Measurements from ENCODE around the gene SLC16A3.

DNA sequence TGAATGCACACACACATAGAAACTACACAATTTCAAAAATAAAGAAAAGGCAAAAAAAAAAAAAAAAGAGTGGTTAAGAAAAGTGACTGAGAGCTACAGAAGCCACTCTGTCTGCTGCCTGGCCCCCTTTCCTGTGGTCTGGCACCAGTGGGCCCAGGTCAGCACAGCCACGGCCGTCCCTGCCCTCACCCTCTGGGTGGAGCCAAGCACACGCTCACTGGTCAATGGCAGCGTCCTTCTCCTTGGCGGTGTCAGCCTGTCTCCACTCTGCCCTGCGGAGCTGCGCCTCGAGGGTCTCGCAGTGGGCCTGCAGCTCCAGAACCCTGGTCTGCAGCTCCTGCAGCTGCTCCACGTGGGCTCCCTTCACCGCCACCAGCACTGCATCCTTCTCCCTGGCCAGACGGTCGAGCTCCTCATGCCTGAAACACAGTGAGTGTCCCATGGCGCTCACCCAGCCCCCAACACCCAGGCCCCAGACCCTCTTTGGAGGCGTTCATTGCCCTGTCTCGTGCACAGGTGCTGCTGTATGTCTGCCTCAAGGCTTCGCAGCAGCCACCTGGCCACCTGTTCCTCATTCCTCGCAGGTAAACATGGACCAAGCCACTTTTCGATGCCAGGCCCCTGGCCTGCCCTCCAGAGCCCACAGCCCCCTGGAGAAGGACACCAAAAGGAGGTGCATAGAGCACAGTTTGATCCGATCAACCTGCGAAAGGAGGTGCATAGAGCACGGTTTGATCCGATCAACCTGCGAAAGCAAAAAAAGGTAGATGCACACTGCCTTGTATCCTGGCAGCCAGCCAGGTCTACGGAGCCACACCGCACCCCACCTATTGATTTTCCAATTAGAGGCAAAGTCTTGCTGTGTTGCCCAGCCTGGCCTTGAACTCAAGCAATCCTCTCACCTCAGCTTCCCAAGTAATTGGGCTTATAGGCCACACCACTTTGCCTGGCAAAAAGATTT is 40.6 kb upstream of the SLC16A3 start:
- TF ChIP-seq, protein P1, sequence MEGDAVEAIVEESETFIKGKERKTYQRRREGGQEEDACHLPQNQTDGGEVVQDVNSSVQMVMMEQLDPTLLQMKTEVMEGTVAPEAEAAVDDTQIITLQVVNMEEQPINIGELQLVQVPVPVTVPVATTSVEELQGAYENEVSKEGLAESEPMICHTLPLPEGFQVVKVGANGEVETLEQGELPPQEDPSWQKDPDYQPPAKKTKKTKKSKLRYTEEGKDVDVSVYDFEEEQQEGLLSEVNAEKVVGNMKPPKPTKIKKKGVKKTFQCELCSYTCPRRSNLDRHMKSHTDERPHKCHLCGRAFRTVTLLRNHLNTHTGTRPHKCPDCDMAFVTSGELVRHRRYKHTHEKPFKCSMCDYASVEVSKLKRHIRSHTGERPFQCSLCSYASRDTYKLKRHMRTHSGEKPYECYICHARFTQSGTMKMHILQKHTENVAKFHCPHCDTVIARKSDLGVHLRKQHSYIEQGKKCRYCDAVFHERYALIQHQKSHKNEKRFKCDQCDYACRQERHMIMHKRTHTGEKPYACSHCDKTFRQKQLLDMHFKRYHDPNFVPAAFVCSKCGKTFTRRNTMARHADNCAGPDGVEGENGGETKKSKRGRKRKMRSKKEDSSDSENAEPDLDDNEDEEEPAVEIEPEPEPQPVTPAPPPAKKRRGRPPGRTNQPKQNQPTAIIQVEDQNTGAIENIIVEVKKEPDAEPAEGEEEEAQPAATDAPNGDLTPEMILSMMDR (IDR thresholded peaks at IDR 0.05) = no peak
- TF ChIP-seq POLR2A (IDR thresholded peaks at IDR 0.05) (no peak), POLR2AphosphoS5 (IDR thresholded peaks at IDR 0.05) (no peak)

Measured in gastroesophageal sphincter (tissue), 3 donors.